Activated naive CD4-positive, alpha-beta T cell treated with anti-CD3 and anti-CD28 coated beads, Interleukin-2, amount 50 U/mL, for 24 hours (primary cell): ENCODE data around the gene SGCA.
A peak's percentile ranks its signal among the peaks of the same experiment; 100 is the strongest.

Experiments
- H3K27ac Mint-ChIP-seq: one replicate; pipeline ENCODE4 v1.8.0; 2021; ENCODE audit warnings: mild to moderate bottlenecking, mixed read lengths
- H3K27me3 Mint-ChIP-seq: one replicate; pipeline ENCODE4 v1.8.0; 2021; ENCODE audit warnings: mixed read lengths
- H3K36me3 Mint-ChIP-seq: one replicate; pipeline ENCODE4 v1.8.0; 2021; ENCODE audit warnings: mixed read lengths
- H3K4me1 Mint-ChIP-seq: one replicate; pipeline ENCODE4 v1.8.0; 2021; ENCODE audit warnings: mixed read lengths
- H3K4me3 Mint-ChIP-seq: one replicate; pipeline ENCODE4 v1.8.0; 2021; ENCODE audit warnings: mild to moderate bottlenecking, mixed read lengths
- H3K9me3 Mint-ChIP-seq: one replicate; pipeline ENCODE4 v1.8.0; 2021; ENCODE audit warnings: mixed read lengths

Gene SGCA

GRCh38 chr17:50167371-50167770 lies 1.6 kb downstream of the SGCA start:
- Mint-ChIP-seq H3K9me3 (no peaks in the 10 kb centered on the region), H3K27me3 (no peaks in the 10 kb centered on the region), H3K4me1 (peaks cover 24% of the 10 kb centered on the region), H3K27ac (no peak overlapping the region), H3K4me3 (no peak overlapping the region), H3K36me3 (no peaks in the 10 kb centered on the region)

- H3K36me3 Mint-ChIP-seq: no peaks in the 10 kb centered on the region
- H3K4me3 Mint-ChIP-seq: no peak overlapping the region
- peaks cover 18% of the 10 kb centered on the region for H3K4me1 Mint-ChIP-seq
- no peaks in the 10 kb centered on the region for H3K9me3 Mint-ChIP-seq
- H3K27me3 Mint-ChIP-seq: no peaks in the 10 kb centered on the region
- H3K27ac Mint-ChIP-seq: no peak overlapping the region
These were observed 2.5 kb downstream of the SGCA start for GRCh38 chr17:50168319-50168718.

GRCh38 chr17:50169121-50169764 lies 3.4 kb downstream of the SGCA start:
- Mint-ChIP-seq H3K9me3 (no peaks in the 10 kb centered on the region), H3K4me1 (peaks cover 10% of the 10 kb centered on the region), H3K27ac (peak overlapping the region; percentile 69), H3K36me3 (no peaks in the 10 kb centered on the region), H3K4me3 (peak overlapping the region; percentile 31), H3K27me3 (no peaks in the 10 kb centered on the region)

- H3K4me1 Mint-ChIP-seq: peaks cover 10% of the 10 kb centered on the region
- H3K9me3 Mint-ChIP-seq: no peaks in the 10 kb centered on the region
- no peaks in the 10 kb centered on the region for H3K27me3 Mint-ChIP-seq
- H3K36me3 Mint-ChIP-seq: no peaks in the 10 kb centered on the region
- no peak overlapping the region for H3K4me3 Mint-ChIP-seq
- no peak overlapping the region for H3K27ac Mint-ChIP-seq
These were observed 4.2 kb downstream of the SGCA start for GRCh38 chr17:50169881-50170459.

GRCh38 chr17:50170662-50171370 lies 5.0 kb downstream of the SGCA start:
- no peaks in the 10 kb centered on the region for H3K27me3 Mint-ChIP-seq
- peaks cover 10% of the 10 kb centered on the region for H3K4me1 Mint-ChIP-seq
- no peaks in the 10 kb centered on the region for H3K9me3 Mint-ChIP-seq
- H3K27ac Mint-ChIP-seq: no peak overlapping the region
- no peak overlapping the region for H3K4me3 Mint-ChIP-seq
- H3K36me3 Mint-ChIP-seq: no peaks in the 10 kb centered on the region

- H3K27ac Mint-ChIP-seq: no peak overlapping the region
- no peaks in the 10 kb centered on the region for H3K9me3 Mint-ChIP-seq
- peaks cover 10% of the 10 kb centered on the region for H3K4me1 Mint-ChIP-seq
- no peaks in the 10 kb centered on the region for H3K36me3 Mint-ChIP-seq
- no peak overlapping the region for H3K4me3 Mint-ChIP-seq
- no peaks in the 10 kb centered on the region for H3K27me3 Mint-ChIP-seq
These were observed 5.7 kb downstream of the SGCA start for GRCh38 chr17:50171371-50172071.

GRCh38 chr17:50172130-50172529 lies 6.3 kb downstream of the SGCA start:
- H3K27ac Mint-ChIP-seq: no peak overlapping the region
- H3K36me3 Mint-ChIP-seq: no peaks in the 10 kb centered on the region
- H3K9me3 Mint-ChIP-seq: no peaks in the 10 kb centered on the region
- H3K4me1 Mint-ChIP-seq: peaks cover 10% of the 10 kb centered on the region
- H3K4me3 Mint-ChIP-seq: no peak overlapping the region
- H3K27me3 Mint-ChIP-seq: no peaks in the 10 kb centered on the region

GRCh38 chr17:50172936-50173334 lies 7.1 kb downstream of the SGCA start:
- peaks cover 12% of the 10 kb centered on the region for H3K4me1 Mint-ChIP-seq
- H3K27ac Mint-ChIP-seq: no peak overlapping the region
- H3K9me3 Mint-ChIP-seq: no peaks in the 10 kb centered on the region
- no peaks in the 10 kb centered on the region for H3K27me3 Mint-ChIP-seq
- no peaks in the 10 kb centered on the region for H3K36me3 Mint-ChIP-seq
- H3K4me3 Mint-ChIP-seq: no peak overlapping the region

- Mint-ChIP-seq H3K36me3 (no peaks in the 10 kb centered on the region), H3K4me1 (peaks cover 17% of the 10 kb centered on the region), H3K4me3 (no peak overlapping the region), H3K27me3 (no peaks in the 10 kb centered on the region), H3K27ac (no peak overlapping the region), H3K9me3 (no peaks in the 10 kb centered on the region)
These were observed 7.6 kb downstream of the SGCA start for GRCh38 chr17:50173335-50173941.

GRCh38 chr17:50174444-50174843 lies 8.6 kb downstream of the SGCA start:
- H3K27me3 Mint-ChIP-seq: no peaks in the 10 kb centered on the region
- H3K9me3 Mint-ChIP-seq: no peaks in the 10 kb centered on the region
- peaks cover 9% of the 10 kb centered on the region for H3K4me1 Mint-ChIP-seq
- H3K4me3 Mint-ChIP-seq: no peak overlapping the region
- no peaks in the 10 kb centered on the region for H3K36me3 Mint-ChIP-seq
- H3K27ac Mint-ChIP-seq: no peak overlapping the region

GRCh38 chr17:50175035-50175807 lies 9.4 kb downstream of the SGCA start:
- Mint-ChIP-seq H3K27me3 (no peaks in the 10 kb centered on the region), H3K4me1 (peaks cover 8% of the 10 kb centered on the region), H3K27ac (no peak overlapping the region), H3K36me3 (no peaks in the 10 kb centered on the region), H3K4me3 (no peak overlapping the region), H3K9me3 (no peaks in the 10 kb centered on the region)

GRCh38 chr17:50176559-50177357 lies 11.0 kb downstream of the SGCA start:
- no peaks in the 10 kb centered on the region for H3K36me3 Mint-ChIP-seq
- no peak overlapping the region for H3K27ac Mint-ChIP-seq
- no peaks in the 10 kb centered on the region for H3K27me3 Mint-ChIP-seq
- no peak overlapping the region for H3K4me3 Mint-ChIP-seq
- H3K4me1 Mint-ChIP-seq: peaks cover 8% of the 10 kb centered on the region
- H3K9me3 Mint-ChIP-seq: no peaks in the 10 kb centered on the region

- no peak overlapping the region for H3K27ac Mint-ChIP-seq
- H3K4me3 Mint-ChIP-seq: no peak overlapping the region
- H3K4me1 Mint-ChIP-seq: peaks cover 8% of the 10 kb centered on the region
- no peaks in the 10 kb centered on the region for H3K36me3 Mint-ChIP-seq
- H3K27me3 Mint-ChIP-seq: no peaks in the 10 kb centered on the region
- no peaks in the 10 kb centered on the region for H3K9me3 Mint-ChIP-seq
These were observed 11.7 kb downstream of the SGCA start for GRCh38 chr17:50177476-50177875.

GRCh38 chr17:50177983-50178834 lies 12.4 kb downstream of the SGCA start:
- peak overlapping the region; percentile 45 for H3K4me3 Mint-ChIP-seq
- H3K9me3 Mint-ChIP-seq: no peaks in the 10 kb centered on the region
- H3K4me1 Mint-ChIP-seq: peaks cover 15% of the 10 kb centered on the region
- peak overlapping the region; percentile 60 for H3K27ac Mint-ChIP-seq
- no peaks in the 10 kb centered on the region for H3K27me3 Mint-ChIP-seq
- no peaks in the 10 kb centered on the region for H3K36me3 Mint-ChIP-seq
